Esophagus (tissue), 2 donors: ENCODE results near the gene FGF5. TPM values are rescaled to one million over a fixed set of nuclear protein-coding genes. Genes with fewer than 3 reads are reported as not detected.
"Not testable (repeated sequence)": the region's sequence is repeated elsewhere in the genome, so short reads cannot be mapped to it uniquely, and the experiment has no call there.

Experiments
- H3K27ac ChIP-seq, 2 donors: one replicate each; pipeline ENCODE4 v1.5.1; 2013; ENCODE audit warnings: low read depth in 2 of 2, mild to moderate bottlenecking in 2 of 2, inconsistent platforms in 1 of 2, low read length in 1 of 2, moderate library complexity in 1 of 2
- H3K27me3 ChIP-seq, 2 donors: one replicate each; pipeline ENCODE4 v1.6.1; 2013; ENCODE audit warnings: low read length in 2 of 2, control low read depth in 1 of 2, mild to moderate bottlenecking in 1 of 2; ENCODE audit not compliant: insufficient read depth in 2 of 2, control insufficient read depth in 1 of 2
- H3K36me3 ChIP-seq, 2 donors: one replicate each; pipeline ENCODE4 v1.6.1; 2013; ENCODE audit warnings: low read length in 1 of 2; ENCODE audit not compliant: control insufficient read depth in 2 of 2, insufficient read depth in 2 of 2
- H3K4me1 ChIP-seq, 2 donors: one replicate each; pipeline ENCODE4 v1.6.1; 2013; ENCODE audit warnings: low read length in 1 of 2; ENCODE audit not compliant: control insufficient read depth in 2 of 2, insufficient read depth in 2 of 2
- H3K4me3 ChIP-seq, 2 donors: one replicate each; pipeline ENCODE4 v1.5.1; 2013; ENCODE audit warnings: low read length in 2 of 2, mild to moderate bottlenecking in 2 of 2, low read depth in 1 of 2, moderate library complexity in 1 of 2
- H3K9me3 ChIP-seq, 2 donors: one replicate each; pipeline ENCODE4 v1.6.1; 2013; ENCODE audit warnings: mild to moderate bottlenecking in 2 of 2, low read depth in 1 of 2, low read length in 1 of 2, moderate library complexity in 1 of 2; ENCODE audit not compliant: control insufficient read depth in 2 of 2, insufficient read depth in 1 of 2
- WGBS, 2 donors: extraction: QIAGEN DNeasy Blood & Tissue Kit; methylation state at CpG; one replicate each; pipeline ENCODE4 v1.1.7; 2013; 5-methylcytosine and 5-hydroxymethylcytosine counted together
- polyA plus RNA-seq, 2 donors: library from polyadenylated mRNA; stranded (reverse); fragments of 200-250 nt; gene quantifications; one replicate each; pipeline ENCODE4 v1.2.3, GENCODE V29; 2013
- donor health status: healthy with polysubstance abuse.
- donor health status: Bipolar disorder and iron deficiency.

FGF5 gene
- polyA plus RNA-seq, 2 donors = 0.01 to 0.04 TPM

DNA sequence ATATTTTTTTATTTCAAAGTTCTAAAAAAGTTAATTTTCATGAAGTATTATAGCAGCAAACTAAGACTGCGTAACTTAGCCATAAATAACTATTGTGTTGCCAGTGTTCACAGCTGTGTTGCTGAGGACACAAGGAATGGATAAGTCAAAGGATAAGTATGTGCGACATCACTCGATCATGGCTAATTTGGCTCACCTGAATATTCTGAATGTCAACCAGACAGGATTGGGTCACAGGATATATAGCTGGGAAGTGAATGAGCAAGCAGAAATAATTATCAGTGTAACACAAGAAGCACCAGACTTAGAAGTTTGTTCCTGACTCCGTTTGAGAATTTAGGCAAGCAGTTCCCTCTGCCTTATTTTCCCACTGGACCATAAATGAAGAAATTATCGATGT, 35.3 kb upstream of the FGF5 start:
- Histone ChIP-seq H3K4me3 (no peak overlapping the region), H3K27ac (no peak overlapping the region), H3K27me3 (peaks cover 0 to 2% of the 10 kb centered on the region in 2 donors), H3K9me3 (no peaks in the 10 kb centered on the region), H3K36me3 (no peaks in the 10 kb centered on the region), H3K4me1 (no peaks in the 10 kb centered on the region)
- whole genome bisulfite sequencing, 2 donors = 74 to 86% methylated on average over 5 of the region's 5 CpGs

DNA sequence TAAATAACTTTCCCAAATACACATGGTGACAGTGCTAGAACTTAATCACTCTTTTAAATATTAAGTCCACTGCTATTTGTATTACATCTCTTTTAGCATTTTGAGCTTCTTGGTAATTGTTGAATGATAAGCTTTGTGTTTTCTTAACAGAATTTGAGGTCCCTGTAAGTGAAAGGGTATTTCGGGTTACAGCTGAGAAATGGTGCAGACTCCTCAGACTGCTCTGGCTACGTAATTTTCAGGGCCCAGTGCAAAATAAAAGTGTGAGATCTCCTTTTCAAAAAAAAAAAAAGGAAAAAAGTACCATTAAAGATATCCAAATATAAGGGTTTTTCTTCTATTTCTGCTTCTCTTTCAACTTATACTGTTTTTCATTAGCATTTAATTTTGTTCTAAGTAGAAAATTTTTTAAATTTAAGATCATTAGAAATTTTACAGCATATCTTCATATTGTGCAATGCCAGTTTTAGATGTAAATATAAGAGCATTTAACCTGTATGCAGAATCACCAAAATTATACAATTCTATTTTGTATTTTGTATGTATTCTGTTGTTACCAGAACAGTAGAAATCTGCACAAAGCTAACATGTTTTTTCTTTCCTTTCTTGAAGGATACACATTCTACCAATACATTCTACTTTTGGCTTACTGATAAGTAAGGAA, 33.6 kb upstream of the FGF5 start:
- WGBS, 2 donors = 85 to 87% methylated on average over 2 of the region's 2 CpGs
- H3K4me1 ChIP-seq = no peaks in the 10 kb centered on the region
- peaks cover 0 to 2% of the 10 kb centered on the region in 2 donors for H3K27me3 ChIP-seq
- H3K4me3 ChIP-seq = no peak overlapping the region
- H3K9me3 ChIP-seq = no peaks in the 10 kb centered on the region
- no peaks in the 10 kb centered on the region for H3K36me3 ChIP-seq
- H3K27ac ChIP-seq = no peak overlapping the region

DNA sequence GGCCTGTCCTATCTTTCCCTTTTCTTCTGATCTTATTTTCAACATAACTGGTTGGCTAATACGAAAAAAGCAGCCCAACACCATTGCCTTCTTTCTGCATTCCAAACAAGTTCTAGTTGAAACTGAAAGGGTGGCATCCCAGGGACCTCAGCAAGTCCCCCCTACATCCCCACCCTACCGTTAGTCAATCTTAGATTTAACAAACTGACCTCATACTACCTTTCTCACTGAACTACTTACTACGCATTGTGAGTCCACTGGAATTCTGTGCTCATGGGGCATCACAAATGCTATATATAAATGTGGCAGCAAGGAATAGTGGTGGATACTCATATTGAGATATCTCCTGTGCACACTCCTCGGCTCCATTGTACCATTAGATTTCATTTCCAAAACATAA, 33.1 kb upstream of the FGF5 start:
- H3K4me3 ChIP-seq = no peak overlapping the region
- no peak overlapping the region for H3K27ac ChIP-seq
- H3K9me3 ChIP-seq = no peaks in the 10 kb centered on the region
- peaks cover 0 to 2% of the 10 kb centered on the region in 2 donors for H3K27me3 ChIP-seq
- H3K4me1 ChIP-seq = no peaks in the 10 kb centered on the region
- H3K36me3 ChIP-seq = no peaks in the 10 kb centered on the region
- 77 to 86% methylated on average over 4 of the region's 4 CpGs for WGBS, 2 donors

DNA sequence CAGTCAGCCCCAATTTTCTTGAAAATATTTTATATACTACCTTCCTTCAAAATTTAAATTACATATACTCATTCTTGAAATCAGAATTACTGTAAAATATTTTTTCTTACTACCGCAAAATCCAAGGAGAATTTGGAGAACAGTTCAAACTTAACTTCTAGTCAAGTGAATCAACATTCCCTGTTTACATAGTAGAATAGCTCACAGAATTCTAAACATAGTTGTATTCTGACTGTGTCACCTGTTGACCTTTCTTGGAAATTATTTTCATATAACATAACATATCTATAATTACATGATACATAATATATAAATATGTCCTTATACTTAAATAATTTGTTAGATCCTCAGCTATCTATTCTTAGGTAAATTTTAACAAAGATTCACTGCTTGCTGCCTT, 31.0 kb upstream of the FGF5 start:
- Histone ChIP-seq H3K27ac (no peak overlapping the region), H3K4me1 (no peaks in the 10 kb centered on the region), H3K27me3 (no peaks in the 10 kb centered on the region), H3K9me3 (no peaks in the 10 kb centered on the region), H3K4me3 (no peak overlapping the region), H3K36me3 (no peaks in the 10 kb centered on the region)
- WGBS, 2 donors = 89 to 91% methylated on average over 1 of the region's 1 CpG

DNA sequence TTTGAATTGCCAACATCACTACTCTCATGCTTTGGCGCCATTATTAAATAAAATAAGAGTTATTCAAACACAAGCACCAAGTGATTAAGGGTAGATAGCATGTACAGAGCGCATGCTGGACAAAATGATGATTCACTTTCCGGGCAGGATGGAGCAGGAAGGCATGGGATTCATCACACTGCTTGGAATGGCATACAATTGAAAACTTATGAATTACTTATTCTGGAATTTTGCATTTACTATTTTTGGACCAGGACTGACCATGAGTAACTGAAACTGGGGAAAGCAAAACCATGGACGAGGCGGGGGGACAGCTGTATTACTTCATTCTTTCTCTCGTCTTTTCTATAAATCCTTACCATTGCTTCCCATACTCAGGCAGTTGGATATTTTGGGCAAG, 28.5 kb upstream of the FGF5 start:
- Histone ChIP-seq H3K4me1 (no peaks in the 10 kb centered on the region), H3K27ac (no peak overlapping the region), H3K4me3 (no peak overlapping the region), H3K9me3 (no peaks in the 10 kb centered on the region), H3K27me3 (no peaks in the 10 kb centered on the region), H3K36me3 (no peaks in the 10 kb centered on the region)
- 63% methylated on average over 6 of the region's 6 CpGs for WGBS, 2 donors

DNA sequence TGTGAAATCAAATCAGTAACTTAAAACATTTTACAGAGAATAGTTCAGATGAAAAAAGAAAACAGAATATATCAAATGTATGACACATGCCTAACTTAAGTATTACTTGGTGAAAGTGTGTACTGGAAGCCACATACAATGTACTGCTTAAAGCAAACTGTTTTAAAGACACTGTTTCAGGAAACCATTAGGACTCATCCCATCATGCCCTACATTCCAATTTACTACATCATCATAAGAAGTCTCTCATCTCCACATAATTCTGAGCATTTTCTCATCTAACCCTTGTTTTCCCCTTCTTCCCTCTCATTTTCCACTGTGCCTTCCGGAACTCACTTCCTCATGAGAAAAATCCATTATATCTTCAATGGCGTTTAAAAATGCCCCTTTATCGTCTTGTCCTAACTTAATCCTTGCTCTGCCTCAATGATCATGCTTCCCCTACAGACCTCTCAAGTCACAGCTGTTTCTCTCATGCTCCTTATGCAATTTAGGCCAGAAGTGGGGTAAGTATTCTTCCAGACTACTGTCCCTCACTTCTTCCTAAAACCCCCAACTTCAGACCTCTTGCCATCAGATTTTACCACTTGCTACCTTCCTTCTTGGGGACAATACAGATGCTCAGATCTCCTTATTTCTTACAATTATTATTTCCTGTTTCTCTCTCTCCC, 26.8 kb upstream of the FGF5 start:
- Histone ChIP-seq H3K27me3 (no peaks in the 10 kb centered on the region), H3K9me3 (no peaks in the 10 kb centered on the region), H3K36me3 (no peaks in the 10 kb centered on the region), H3K4me1 (no peaks in the 10 kb centered on the region), H3K4me3 (no peak overlapping the region), H3K27ac (no peak overlapping the region)
- 89 to 96% methylated on average over 3 of the region's 3 CpGs for WGBS, 2 donors

DNA sequence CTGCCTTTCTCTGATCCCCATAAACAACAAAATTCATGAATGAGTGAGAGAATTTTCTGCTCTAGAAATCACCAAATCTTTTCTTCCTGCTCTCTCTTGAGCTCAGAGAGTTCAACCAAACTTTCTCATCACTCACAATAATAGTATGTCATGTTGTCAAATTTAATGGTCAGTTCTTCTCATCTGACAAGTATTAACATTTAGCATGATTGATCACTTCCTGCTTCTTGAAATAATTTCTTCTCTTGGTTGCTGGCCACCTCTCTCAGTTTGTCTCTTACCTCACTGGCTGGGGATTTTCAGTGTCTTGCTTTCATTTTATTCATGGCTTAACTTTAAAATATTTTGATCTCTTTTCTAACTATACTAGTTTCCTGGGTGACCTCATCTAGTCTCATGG, 25.5 kb upstream of the FGF5 start:
- H3K27ac ChIP-seq = no peak overlapping the region
- H3K4me1 ChIP-seq = no peaks in the 10 kb centered on the region
- H3K36me3 ChIP-seq = no peaks in the 10 kb centered on the region
- no peaks in the 10 kb centered on the region for H3K27me3 ChIP-seq
- H3K9me3 ChIP-seq = no peaks in the 10 kb centered on the region
- H3K4me3 ChIP-seq = no peak overlapping the region

DNA sequence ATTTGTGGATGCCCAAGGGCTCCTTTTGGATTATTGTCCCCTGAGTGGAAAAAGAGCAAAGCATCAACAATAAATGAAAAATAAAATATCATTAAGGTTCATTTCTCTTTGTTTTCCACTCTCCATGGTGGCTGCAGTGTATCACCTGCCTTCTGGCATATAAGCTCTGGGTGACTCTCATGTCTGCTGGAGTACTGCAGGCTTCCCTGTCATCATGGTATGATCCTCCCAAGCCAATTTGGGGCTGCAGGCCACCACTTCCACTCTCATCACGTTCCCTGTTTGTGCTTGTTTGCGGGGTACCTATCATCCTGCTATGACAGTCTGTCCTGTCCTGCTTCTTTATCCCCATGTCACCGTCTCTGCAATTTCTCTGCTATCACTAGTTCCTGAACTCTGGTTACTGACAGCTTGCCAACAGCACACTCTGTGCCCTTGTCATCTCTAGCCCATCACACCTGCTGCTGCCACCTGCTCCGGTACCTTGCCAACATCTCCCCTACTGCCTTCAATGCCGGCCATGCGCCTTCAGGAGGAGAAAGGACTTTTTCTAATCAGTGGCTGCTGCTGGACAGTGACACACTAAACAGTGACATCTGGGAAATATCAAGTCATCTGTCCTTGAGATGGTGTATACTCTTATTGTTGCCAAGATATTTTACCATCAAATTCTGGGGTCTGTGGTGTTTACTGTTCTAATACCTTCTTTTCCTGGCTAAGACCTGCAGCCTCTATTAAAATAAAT, 23.0 kb upstream of the FGF5 start:
- H3K9me3 ChIP-seq = no peaks in the 10 kb centered on the region
- no peaks in the 10 kb centered on the region for H3K36me3 ChIP-seq
- H3K4me3 ChIP-seq = no peak overlapping the region
- no peaks in the 10 kb centered on the region for H3K4me1 ChIP-seq
- 56 to 59% methylated on average over 6 of the region's 6 CpGs for WGBS, 2 donors
- H3K27me3 ChIP-seq = peaks cover 0 to 2% of the 10 kb centered on the region in 2 donors
- no peak overlapping the region for H3K27ac ChIP-seq

DNA sequence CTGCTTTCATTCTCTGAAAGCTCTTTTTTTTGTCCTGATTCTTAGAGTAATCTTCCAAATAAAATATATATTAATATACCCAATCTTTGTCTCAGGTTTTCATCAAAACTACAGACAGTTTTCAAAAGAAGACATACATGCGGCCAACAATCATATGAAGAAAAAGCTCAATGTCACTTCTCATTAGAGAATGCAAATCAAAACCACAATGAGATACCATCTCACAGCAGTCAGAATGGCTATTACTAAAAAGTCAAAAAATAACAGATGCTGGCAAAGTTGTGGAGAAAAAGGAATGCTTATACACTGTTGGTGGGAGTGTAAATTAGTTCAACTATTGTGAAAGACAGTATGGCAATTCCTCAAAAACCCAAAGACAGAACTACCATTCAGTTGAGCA, 19.0 kb upstream of the FGF5 start:
- not testable (repeated sequence) for H3K27ac ChIP-seq, H3K36me3 ChIP-seq, H3K4me1 ChIP-seq, H3K9me3 ChIP-seq, H3K27me3 ChIP-seq, H3K4me3 ChIP-seq
- WGBS, 2 donors = 92 to 94% methylated on average over 1 of the region's 1 CpG
